ENCODE measurements around the gene RIC3. TPM values are rescaled to one million over a fixed set of nuclear protein-coding genes. Genes with fewer than 3 reads are reported as not detected.

Gene RIC3
- total and polyA plus RNA-seq, 2 of the 8 experiments (the other 6 are each of a cell fraction or from before 2014, with no cell fraction given) = 6.4 to 15.5 TPM

- ChIA-PET CTCF (ENCODE audit: partially characterized antibody) (interaction anchor here (0.8 to 5.1 kb wide), 12 partner anchors 8 to 79 kb away, joined by 3 to 99 read pairs (median 18); no protein-coding TSS in a partner anchor), POLR2A (ENCODE audit: partially characterized antibody) (no interaction called here)
- H3K23me2 ChIP-seq (ENCODE audit: low read depth, low read length) = no peaks in the 10 kb centered on the region
- H2AFZ ChIP-seq (ENCODE audit: low read length) = no peak overlapping the region
- no peak overlapping the region for H3K14ac ChIP-seq (ENCODE audit: insufficient read length)
- no peak overlapping the region; the same call in 1 of the 2 replicates for H4K8ac ChIP-seq (ENCODE audit: extremely low read depth, insufficient read depth, low read length)
- no peak overlapping the region for H3K4ac ChIP-seq (replicated peaks; ENCODE audit: insufficient read length, low read depth, low read length)
- WGBS, 2 experiments (ENCODE audit: extremely low coverage in 1 of 2, insufficient coverage in 1 of 2, insufficient read length in 1 of 2, insufficient replicate concordance in 2 of 2, low coverage in 1 of 2, low lambda C conversion rate in 2 of 2, missing lambda C conversion rate in 1 of 2) = 67% methylated on average over 3 of the region's 3 CpGs; no CpG with 5 or more reads in 1 of the 2 experiments
- no peak overlapping the region for H3K18ac ChIP-seq (ENCODE audit: extremely low read depth, low read length)
- H2BK12ac ChIP-seq (ENCODE audit: low read depth, low read length) = no peak overlapping the region
- H2BK20ac ChIP-seq (ENCODE audit: low read length) = no peak overlapping the region
- H3K79me1 ChIP-seq (ENCODE audit: low read depth, low read length) = no peaks in the 10 kb centered on the region
- H3K79me2 ChIP-seq (ENCODE audit: control insufficient read depth in 1 of 2, insufficient read depth in 2 of 2, low read length in 2 of 2) = no peaks in the 10 kb centered on the region
- no peak overlapping the region for H2AK5ac ChIP-seq (ENCODE audit: low read depth, low read length)
- no peak overlapping the region for H3K27ac ChIP-seq (ENCODE audit: low read depth, low read length)
- peak; percentile 19 to 38; a peak in 3 of 4 replicates for TF ChIP-seq RAD21 (IDR thresholded peaks at IDR 0.05 in 1 of 2, conservative IDR thresholded peaks at IDR 0.05 in 1 of 2; ENCODE audit: low read depth in 2 of 2, low read length in 2 of 2)
- peak in 1 of 3 experiments; percentile 15; a peak in 1 of 4 replicates for TF ChIP-seq CTCF (IDR thresholded peaks at IDR 0.05; ENCODE audit: control extremely low read depth in 1 of 3, insufficient read depth in 1 of 3, low read depth in 1 of 3, low read length in 3 of 3)
- TF ChIP-seq POU5F1 (IDR thresholded peaks at IDR 0.05; ENCODE audit: low read depth, low read length) = no peak
- H3K23ac ChIP-seq (ENCODE audit: insufficient read length) = no peak overlapping the region
- no peaks in the 10 kb centered on the region for H3K36me3 ChIP-seq (ENCODE audit: control insufficient read depth in 2 of 4, insufficient read depth in 4 of 4, low read length in 3 of 4)
- no peaks in the 10 kb centered on the region for H3K9me3 ChIP-seq (ENCODE audit: insufficient read depth in 2 of 2, low read depth in 1 of 2, low read length in 1 of 2)
- H3K4me2 ChIP-seq (ENCODE audit: insufficient read depth in 1 of 2, low read depth in 2 of 2, low read length in 2 of 2) = no peak overlapping the region; a peak in 1 of 4 replicates
- H3K27me3 ChIP-seq (replicated peaks in 1 of 4; ENCODE audit: control insufficient read depth in 3 of 4, extremely low read depth in 1 of 4, insufficient read depth in 3 of 4, low read length in 3 of 4) = no peaks in the 10 kb centered on the region; a peak in 2 of 7 replicates
- no peak overlapping the region for H4K5ac ChIP-seq (ENCODE audit: insufficient read length, low read depth, low read length)
- no peak overlapping the region for H2BK15ac ChIP-seq (ENCODE audit: low read length)
- no peaks in the 10 kb centered on the region for H4K20me1 ChIP-seq (replicated peaks in 1 of 2; ENCODE audit: control insufficient read depth in 1 of 2, insufficient read depth in 2 of 2, low read length in 2 of 2)
- H3K9ac ChIP-seq (replicated peaks in 1 of 4; ENCODE audit: extremely low read depth in 1 of 4, low read depth in 3 of 4, low read length in 3 of 4) = no peak overlapping the region
- no peak overlapping the region for H3K56ac ChIP-seq (replicated peaks; ENCODE audit: insufficient read length, low read depth, low read length)
- H4K91ac ChIP-seq (replicated peaks; ENCODE audit: insufficient read length, low read length) = no peak overlapping the region
- H2BK120ac ChIP-seq (replicated peaks; ENCODE audit: low read depth, low read length) = no peak overlapping the region
- DNase-seq (ENCODE audit: low read depth in 1 of 2, low spot score in 2 of 2) = no peak
- FAIRE-seq = no peak
- no peak overlapping the region for H3K4me3 ChIP-seq (ENCODE audit: extremely low read depth in 1 of 4, insufficient read depth in 2 of 4, low read depth in 3 of 4, low read length in 4 of 4)
- H3K4me1 ChIP-seq (replicated peaks in 1 of 4; ENCODE audit: control insufficient read depth in 3 of 4, insufficient read depth in 4 of 4, low read length in 3 of 4) = peaks cover 2 to 18% (median 7%) of the 10 kb centered on the region in 4 experiments
- no peak overlapping the region for H2BK5ac ChIP-seq (ENCODE audit: low read depth, low read length)
Measured at GRCh38 chr11:8070417-8071115, 98.3 kb downstream of the RIC3 start.
